Muscle layer of colon (tissue), 2 donors: Measurements from ENCODE around the gene INSYN2A.

Experiments used
- H3K27ac ChIP-seq: one replicate; pipeline ENCODE4 v1.7.0; 2013; ENCODE audit warnings: low read depth, mild to moderate bottlenecking, low read length, moderate library complexity
- H3K27me3 ChIP-seq, 2 donors: one replicate each; pipeline ENCODE4 v1.7.0; 2013; ENCODE audit warnings: low read length in 2 of 2, mild to moderate bottlenecking in 2 of 2; ENCODE audit not compliant: insufficient read depth in 2 of 2, control insufficient read depth in 1 of 2
- H3K36me3 ChIP-seq: one replicate; pipeline ENCODE4 v1.7.0; 2013; ENCODE audit warnings: mild to moderate bottlenecking, low read length; ENCODE audit not compliant: insufficient read depth
- H3K4me1 ChIP-seq: one replicate; pipeline ENCODE4 v1.7.0; 2013; ENCODE audit warnings: mild to moderate bottlenecking, low read length; ENCODE audit not compliant: insufficient read depth
- H3K4me3 ChIP-seq, 2 donors: one replicate each; pipeline ENCODE4 v1.7.0; 2013; ENCODE audit warnings: low read length in 2 of 2, low read depth in 1 of 2, mild to moderate bottlenecking in 1 of 2, moderate library complexity in 1 of 2
- H3K9ac ChIP-seq: one replicate; pipeline ENCODE4 v1.7.0; 2013; ENCODE audit warnings: low read length
- H3K9me3 ChIP-seq: one replicate; pipeline ENCODE4 v1.7.0; 2013; ENCODE audit warnings: mild to moderate bottlenecking, low read length
- donor health status: abdominal sarcoma.
- donor health status: Adenocarcinoma of cecum.

INSYN2A gene

GRCh38 chr10:127168261-127168660, 28.1 kb downstream of the INSYN2A start:
- no peak overlapping the region for H3K4me3 ChIP-seq
- no peaks in the 10 kb centered on the region for H3K27me3 ChIP-seq
- H3K9ac ChIP-seq, result no peak overlapping the region
- H3K27ac ChIP-seq, result no peak overlapping the region
- H3K4me1 ChIP-seq, result no peaks in the 10 kb centered on the region
- no peaks in the 10 kb centered on the region for H3K9me3 ChIP-seq
- no peaks in the 10 kb centered on the region for H3K36me3 ChIP-seq

GRCh38 chr10:127162841-127163240, 33.5 kb downstream of the INSYN2A start:
- Histone ChIP-seq H3K4me3 (no peak overlapping the region), H3K27ac (no peak overlapping the region), H3K36me3 (no peaks in the 10 kb centered on the region), H3K9me3 (no peaks in the 10 kb centered on the region), H3K4me1 (peaks cover 7% of the 10 kb centered on the region), H3K9ac (no peak overlapping the region), H3K27me3 (no peaks in the 10 kb centered on the region)

GRCh38 chr10:127161482-127161881, 34.9 kb downstream of the INSYN2A start:
- no peak overlapping the region for H3K27ac ChIP-seq
- no peak overlapping the region for H3K9ac ChIP-seq
- H3K9me3 ChIP-seq, result no peaks in the 10 kb centered on the region
- H3K27me3 ChIP-seq, result no peaks in the 10 kb centered on the region
- no peak overlapping the region for H3K4me3 ChIP-seq
- peaks cover 14% of the 10 kb centered on the region for H3K4me1 ChIP-seq
- H3K36me3 ChIP-seq, result no peaks in the 10 kb centered on the region

GRCh38 chr10:127159648-127160245, 36.6 kb downstream of the INSYN2A start:
- H3K9me3 ChIP-seq, result no peaks in the 10 kb centered on the region
- H3K9ac ChIP-seq, result no peak overlapping the region
- H3K4me1 ChIP-seq, result peaks cover 14% of the 10 kb centered on the region
- H3K27me3 ChIP-seq, result no peaks in the 10 kb centered on the region
- H3K4me3 ChIP-seq, result no peak overlapping the region
- no peaks in the 10 kb centered on the region for H3K36me3 ChIP-seq
- no peak overlapping the region for H3K27ac ChIP-seq

- H3K27ac ChIP-seq, result no peak overlapping the region
- no peaks in the 10 kb centered on the region for H3K27me3 ChIP-seq
- H3K4me3 ChIP-seq, result no peak overlapping the region
- H3K9ac ChIP-seq, result no peak overlapping the region
- no peaks in the 10 kb centered on the region for H3K9me3 ChIP-seq
- H3K4me1 ChIP-seq, result peaks cover 14% of the 10 kb centered on the region
- H3K36me3 ChIP-seq, result no peaks in the 10 kb centered on the region
Measured at GRCh38 chr10:127158662-127159061, 37.7 kb downstream of the INSYN2A start.

- Histone ChIP-seq H3K36me3 (no peaks in the 10 kb centered on the region), H3K27ac (no peak overlapping the region)
Measured at GRCh38 chr10:127157506-127158200, 38.7 kb downstream of the INSYN2A start.

GRCh38 chr10:127157089-127157488, 39.3 kb downstream of the INSYN2A start:
- H3K9ac ChIP-seq, result no peak overlapping the region
- no peaks in the 10 kb centered on the region for H3K27me3 ChIP-seq
- H3K36me3 ChIP-seq, result no peaks in the 10 kb centered on the region
- no peaks in the 10 kb centered on the region for H3K9me3 ChIP-seq
- no peak overlapping the region for H3K27ac ChIP-seq
- no peak overlapping the region for H3K4me3 ChIP-seq
- peaks cover 14% of the 10 kb centered on the region for H3K4me1 ChIP-seq

More at GRCh38 chr10:127157506-127158200, 38.7 kb downstream of the INSYN2A start:
- Histone ChIP-seq H3K27me3 (no peaks in the 10 kb centered on the region), H3K4me1 (peaks cover 14% of the 10 kb centered on the region), H3K9me3 (no peaks in the 10 kb centered on the region), H3K4me3 (no peak overlapping the region), H3K9ac (no peak overlapping the region)

- Histone ChIP-seq H3K36me3 (no peaks in the 10 kb centered on the region), H3K9me3 (no peaks in the 10 kb centered on the region), H3K27me3 (no peaks in the 10 kb centered on the region), H3K4me3 (no peak overlapping the region), H3K4me1 (peaks cover 10% of the 10 kb centered on the region), H3K27ac (no peak overlapping the region), H3K9ac (no peak overlapping the region)
Measured at GRCh38 chr10:127154831-127155620, 41.4 kb downstream of the INSYN2A start.

- Histone ChIP-seq H3K9ac (no peak overlapping the region), H3K27me3 (no peaks in the 10 kb centered on the region), H3K9me3 (no peaks in the 10 kb centered on the region), H3K27ac (no peak overlapping the region), H3K4me1 (peaks cover 9% of the 10 kb centered on the region), H3K36me3 (no peaks in the 10 kb centered on the region), H3K4me3 (no peak overlapping the region)
Measured at GRCh38 chr10:127153181-127153580, 43.2 kb downstream of the INSYN2A start.

GRCh38 chr10:127151981-127152699, 44.3 kb downstream of the INSYN2A start:
- Histone ChIP-seq H3K36me3 (no peaks in the 10 kb centered on the region), H3K27ac (no peak overlapping the region), H3K4me1 (peaks cover under 1% of the 10 kb centered on the region), H3K27me3 (no peaks in the 10 kb centered on the region), H3K9me3 (no peaks in the 10 kb centered on the region), H3K4me3 (no peak overlapping the region), H3K9ac (no peak overlapping the region)

GRCh38 chr10:127151541-127151940, 44.9 kb downstream of the INSYN2A start:
- Histone ChIP-seq H3K4me1 (no peaks in the 10 kb centered on the region), H3K27me3 (no peaks in the 10 kb centered on the region), H3K9me3 (no peaks in the 10 kb centered on the region), H3K9ac (no peak overlapping the region), H3K27ac (no peak overlapping the region), H3K36me3 (no peaks in the 10 kb centered on the region), H3K4me3 (no peak overlapping the region)
